ENCODE measurements around the gene AKNA.
"Not testable (repeated sequence)": the region's sequence is repeated elsewhere in the genome, so short reads cannot be mapped to it uniquely, and the experiment has no call there.

DNA sequence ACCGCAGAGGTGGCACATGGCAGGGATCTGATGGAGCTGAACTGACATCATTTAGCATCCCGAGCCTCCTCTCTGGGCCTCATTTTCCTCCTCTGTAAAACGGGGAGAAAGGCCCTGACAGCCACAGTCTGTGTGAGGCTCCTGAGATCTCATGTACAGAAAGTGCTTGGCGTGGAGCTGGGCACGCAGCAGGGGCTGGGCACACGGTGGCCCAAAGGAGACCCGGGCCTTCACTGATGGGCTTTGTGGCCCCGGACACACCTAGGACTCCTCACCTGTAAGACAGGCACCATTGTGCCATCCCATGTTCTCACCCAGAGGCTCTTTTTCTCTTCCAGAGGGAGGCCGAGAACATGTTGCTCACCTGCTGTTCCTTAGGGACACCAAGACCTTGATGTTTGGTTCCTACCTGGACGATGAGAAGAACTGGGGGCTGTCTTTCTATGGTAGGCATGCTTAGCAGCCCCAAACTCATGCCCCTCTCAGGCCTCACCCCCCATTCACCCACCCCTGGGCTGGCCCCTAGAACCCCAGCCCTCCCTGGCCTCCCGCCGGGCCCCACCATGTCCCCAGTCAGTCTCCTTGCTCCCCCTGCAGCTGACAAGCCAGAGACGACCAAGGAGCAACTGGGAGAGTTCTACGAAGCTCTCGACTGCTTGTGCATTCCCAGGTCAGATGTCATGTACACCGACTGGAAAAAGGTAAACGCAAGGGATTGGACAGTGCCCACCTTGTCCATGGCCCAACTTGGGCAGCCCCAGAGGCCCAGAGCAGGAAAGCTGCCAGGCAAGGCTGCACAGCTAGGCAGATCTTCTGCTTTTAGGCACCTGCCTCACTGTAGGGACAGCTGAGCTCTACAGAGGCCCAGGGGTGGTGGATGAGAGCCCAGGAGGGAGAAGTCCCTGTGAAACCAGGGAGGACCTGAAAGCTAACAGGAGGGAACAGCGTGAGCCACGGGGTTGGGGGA lies 56.3 kb downstream of the AKNA start:
- TF ChIP-seq, protein P1, sequence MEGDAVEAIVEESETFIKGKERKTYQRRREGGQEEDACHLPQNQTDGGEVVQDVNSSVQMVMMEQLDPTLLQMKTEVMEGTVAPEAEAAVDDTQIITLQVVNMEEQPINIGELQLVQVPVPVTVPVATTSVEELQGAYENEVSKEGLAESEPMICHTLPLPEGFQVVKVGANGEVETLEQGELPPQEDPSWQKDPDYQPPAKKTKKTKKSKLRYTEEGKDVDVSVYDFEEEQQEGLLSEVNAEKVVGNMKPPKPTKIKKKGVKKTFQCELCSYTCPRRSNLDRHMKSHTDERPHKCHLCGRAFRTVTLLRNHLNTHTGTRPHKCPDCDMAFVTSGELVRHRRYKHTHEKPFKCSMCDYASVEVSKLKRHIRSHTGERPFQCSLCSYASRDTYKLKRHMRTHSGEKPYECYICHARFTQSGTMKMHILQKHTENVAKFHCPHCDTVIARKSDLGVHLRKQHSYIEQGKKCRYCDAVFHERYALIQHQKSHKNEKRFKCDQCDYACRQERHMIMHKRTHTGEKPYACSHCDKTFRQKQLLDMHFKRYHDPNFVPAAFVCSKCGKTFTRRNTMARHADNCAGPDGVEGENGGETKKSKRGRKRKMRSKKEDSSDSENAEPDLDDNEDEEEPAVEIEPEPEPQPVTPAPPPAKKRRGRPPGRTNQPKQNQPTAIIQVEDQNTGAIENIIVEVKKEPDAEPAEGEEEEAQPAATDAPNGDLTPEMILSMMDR (IDR thresholded peaks at IDR 0.05) = not testable (repeated sequence)
- not testable (repeated sequence) for TF ChIP-seq POLR2AphosphoS5, EP300, POLR2A (IDR thresholded peaks at IDR 0.05)
